Posterior cingulate gyrus (tissue), 11 donors: ENCODE measurements around the gene RAD51B.
"Not testable (repeated sequence)": the region's sequence is repeated elsewhere in the genome, so short reads cannot be mapped to it uniquely, and the experiment has no call there.

Experiments used
- DNase-seq, 10 donors: peaks; one replicate each; pipeline versions ENCODE4 v3.0.0 to v3.0.0-alpha.2; 2020 to 2021; ENCODE audit warnings: mixed read lengths in 3 of 10
- intact Hi-C: fragments of 100-400 bp; cut with DNase I; formaldehyde crosslinking; loops from one replicate; pipeline ENCODE4 v1.15.1; 2023

Gene RAD51B

GRCh38 chr14:68216079-68216478, 396.5 kb downstream of the RAD51B start:
- no peak for DNase-seq

GRCh38 chr14:68216957-68217356, 397.4 kb downstream of the RAD51B start:
- intact Hi-C loops: no loop called here
- no peak for DNase-seq

More at GRCh38 chr14:68216079-68216478, 396.5 kb downstream of the RAD51B start:
- intact Hi-C loops: no loop called here

- no peak for DNase-seq
Measured at GRCh38 chr14:68217791-68218340, 398.3 kb downstream of the RAD51B start.

GRCh38 chr14:68219407-68219806, 399.8 kb downstream of the RAD51B start:
- no peak for DNase-seq
- intact Hi-C loops: no loop called here

More at GRCh38 chr14:68217791-68218340, 398.3 kb downstream of the RAD51B start:
- intact Hi-C loops: no loop called here

GRCh38 chr14:68221046-68221445, 401.5 kb downstream of the RAD51B start:
- intact Hi-C loops, DNase-seq: not testable (repeated sequence)

- intact Hi-C loops: no loop called here
- no peak for DNase-seq
Measured at GRCh38 chr14:68222154-68222553, 402.6 kb downstream of the RAD51B start.

GRCh38 chr14:68222726-68223125, 403.1 kb downstream of the RAD51B start:
- intact Hi-C loops: no loop called here

GRCh38 chr14:68223631-68224030, 404.1 kb downstream of the RAD51B start:
- intact Hi-C loops: no loop called here
- no peak for DNase-seq

More at GRCh38 chr14:68222726-68223125, 403.1 kb downstream of the RAD51B start:
- no peak for DNase-seq

- intact Hi-C loops: no loop called here
Measured at GRCh38 chr14:68225321-68225720, 405.7 kb downstream of the RAD51B start.

GRCh38 chr14:68226523-68226922, 406.9 kb downstream of the RAD51B start:
- no peak for DNase-seq
- intact Hi-C loops: no loop called here

More at GRCh38 chr14:68225321-68225720, 405.7 kb downstream of the RAD51B start:
- DNase-seq: no peak

GRCh38 chr14:68228656-68229055, 409.1 kb downstream of the RAD51B start:
- DNase-seq: no peak
- intact Hi-C loops: no loop called here

GRCh38 chr14:68229423-68230100, 410.0 kb downstream of the RAD51B start:
- no peak for DNase-seq
- intact Hi-C loops: no loop called here

GRCh38 chr14:68230202-68230949, 410.8 kb downstream of the RAD51B start:
- no peak for DNase-seq
- intact Hi-C loops: no loop called here

- intact Hi-C loops: no loop called here
- no peak for DNase-seq
Measured at GRCh38 chr14:68230950-68231717, 411.6 kb downstream of the RAD51B start.

GRCh38 chr14:68231898-68232297, 412.3 kb downstream of the RAD51B start:
- no peak for DNase-seq

GRCh38 chr14:68232300-68233055, 412.9 kb downstream of the RAD51B start:
- DNase-seq: no peak
- intact Hi-C loops: no loop called here

More at GRCh38 chr14:68231898-68232297, 412.3 kb downstream of the RAD51B start:
- intact Hi-C loops: no loop called here

GRCh38 chr14:68233101-68233784, 413.7 kb downstream of the RAD51B start:
- intact Hi-C loops: no loop called here
- DNase-seq: no peak

GRCh38 chr14:68234101-68234905, 414.7 kb downstream of the RAD51B start:
- no peak for DNase-seq
- intact Hi-C loops: no loop called here

GRCh38 chr14:68235011-68235410, 415.4 kb downstream of the RAD51B start:
- intact Hi-C loops: no loop called here
- DNase-seq: no peak
